IPS-18a (cell line): ENCODE data around the gene NNMT.

Experiments used
- H3K27ac ChIP-seq: one replicate; pipeline ENCODE4 v1.5.1; 2013; ENCODE audit warnings: low read length
- H3K27me3 ChIP-seq: one replicate; pipeline ENCODE4 v1.6.1; 2013; ENCODE audit warnings: mild to moderate bottlenecking, low read length; ENCODE audit not compliant: control insufficient read depth, insufficient read depth
- H3K36me3 ChIP-seq: one replicate; pipeline ENCODE4 v1.6.1; 2013; ENCODE audit warnings: low read depth, low read length; ENCODE audit not compliant: control insufficient read depth
- H3K4me1 ChIP-seq: one replicate; pipeline ENCODE4 v1.6.1; 2013; ENCODE audit warnings: low read depth, low read length; ENCODE audit not compliant: control insufficient read depth
- H3K4me3 ChIP-seq: one replicate; pipeline ENCODE4 v1.5.1; 2013; ENCODE audit warnings: low read length
- H3K9ac ChIP-seq: one replicate; pipeline ENCODE4 v1.6.1; 2013; ENCODE audit warnings: mild to moderate bottlenecking, low read length, moderate library complexity
- H3K9me3 ChIP-seq: one replicate; pipeline ENCODE4 v1.6.1; 2013; ENCODE audit warnings: low read depth, low read length; ENCODE audit not compliant: control insufficient read depth

NNMT gene

DNA sequence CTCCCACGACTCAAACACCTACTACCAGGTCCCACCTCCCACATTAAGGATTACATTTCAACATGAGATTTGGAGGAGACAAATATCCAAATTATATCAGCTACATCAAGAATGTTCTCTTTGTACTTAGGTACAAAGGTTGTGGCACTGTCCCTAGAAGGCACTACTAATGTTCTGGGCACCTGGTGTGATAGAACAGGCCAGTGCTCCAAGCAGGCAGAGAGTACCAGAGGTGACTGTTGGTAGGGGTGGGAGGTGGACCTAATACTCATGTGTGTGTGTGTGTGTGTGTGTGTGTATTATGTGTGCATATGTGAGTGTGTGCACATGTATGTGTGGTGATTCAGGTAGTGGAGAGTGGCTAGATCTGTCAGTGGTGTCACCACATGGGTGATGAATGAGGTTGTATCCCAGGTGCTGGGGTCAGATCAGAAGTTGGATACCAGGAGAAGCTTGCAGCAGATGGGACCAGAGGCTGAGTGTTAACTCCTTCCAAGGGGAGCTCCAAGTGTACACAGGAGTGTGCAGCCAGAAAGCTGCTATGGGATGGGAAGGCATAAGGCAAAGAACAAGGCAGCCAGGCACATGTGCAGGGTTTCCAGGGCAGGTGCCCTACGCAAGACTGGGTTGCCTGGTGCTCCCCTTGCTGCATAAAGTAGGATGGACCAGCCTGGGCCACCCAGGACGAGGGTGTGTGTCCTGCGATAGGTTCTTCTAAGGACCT lies 17.7 kb upstream of the NNMT start:
- H3K9me3 ChIP-seq, result no peaks in the 10 kb centered on the region
- no peak overlapping the region for H3K9ac ChIP-seq
- no peak overlapping the region for H3K4me3 ChIP-seq
- H3K27me3 ChIP-seq, result no peaks in the 10 kb centered on the region
- no peaks in the 10 kb centered on the region for H3K36me3 ChIP-seq
- no peak overlapping the region for H3K27ac ChIP-seq
- H3K4me1 ChIP-seq, result peaks cover 5% of the 10 kb centered on the region

DNA sequence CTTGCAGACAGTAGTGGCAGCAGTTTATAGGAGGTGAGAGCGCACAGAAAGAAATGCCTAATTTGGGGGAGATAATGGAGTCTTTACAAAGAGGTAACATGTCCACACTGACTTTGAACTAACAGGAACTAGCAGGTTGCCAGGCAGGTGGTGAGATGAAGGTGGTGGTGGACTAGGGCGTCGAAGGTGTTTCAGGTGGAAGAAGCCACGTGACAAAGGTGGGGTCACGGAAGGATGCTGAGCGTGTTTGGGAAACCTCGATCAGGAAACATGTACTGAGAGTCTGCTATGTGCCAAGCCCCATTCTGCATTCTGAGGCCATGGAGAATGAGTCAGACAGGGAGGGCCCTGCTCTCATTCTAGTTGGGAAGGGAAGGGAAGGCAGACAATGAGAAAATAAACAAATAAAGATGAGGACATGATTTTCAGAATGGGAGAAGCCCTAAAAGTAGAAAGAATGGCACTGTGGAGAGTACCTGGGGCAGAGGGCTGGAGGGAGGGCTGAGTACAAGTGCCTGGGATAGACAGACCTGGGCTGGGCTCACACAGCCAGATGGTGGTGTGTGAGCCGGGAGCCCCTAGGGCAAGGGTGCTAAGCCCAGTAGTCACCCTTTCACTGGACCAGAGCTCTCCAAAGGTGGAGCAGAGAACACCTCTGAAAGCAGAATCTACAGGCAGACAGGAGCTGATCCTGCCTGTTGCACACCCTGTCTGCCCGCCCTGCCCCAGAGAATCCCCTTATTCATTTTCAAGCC lies 16.2 kb upstream of the NNMT start:
- H3K4me3 ChIP-seq, result no peak overlapping the region
- no peak overlapping the region for H3K27ac ChIP-seq
- no peaks in the 10 kb centered on the region for H3K27me3 ChIP-seq
- H3K9ac ChIP-seq, result no peak overlapping the region
- peaks cover 5% of the 10 kb centered on the region for H3K4me1 ChIP-seq
- H3K9me3 ChIP-seq, result no peaks in the 10 kb centered on the region
- no peaks in the 10 kb centered on the region for H3K36me3 ChIP-seq

DNA sequence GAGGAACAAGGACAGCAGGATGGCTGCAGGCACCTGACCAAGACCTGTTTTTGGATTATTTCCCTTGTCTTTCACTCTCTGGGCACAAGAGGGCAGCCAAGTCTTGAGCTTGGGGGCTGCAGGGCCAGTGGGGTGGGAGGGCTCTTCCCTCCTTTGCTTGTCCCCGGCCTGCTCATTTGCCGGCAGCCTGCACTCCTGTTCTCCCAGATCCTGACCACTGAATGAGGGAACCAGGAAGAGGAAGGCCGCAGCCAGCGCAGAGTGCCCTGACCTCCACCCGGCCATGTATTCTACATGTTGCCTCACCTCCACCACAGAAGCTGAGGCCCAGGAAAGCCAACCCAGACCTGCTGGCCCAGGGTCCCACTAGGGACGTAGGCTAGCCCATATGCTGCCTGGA lies 15.5 kb upstream of the NNMT start:
- Histone ChIP-seq H3K4me1 (peaks cover 9% of the 10 kb centered on the region), H3K9ac (no peak overlapping the region), H3K9me3 (no peaks in the 10 kb centered on the region), H3K4me3 (no peak overlapping the region), H3K27me3 (no peaks in the 10 kb centered on the region), H3K36me3 (no peaks in the 10 kb centered on the region), H3K27ac (no peak overlapping the region)

DNA sequence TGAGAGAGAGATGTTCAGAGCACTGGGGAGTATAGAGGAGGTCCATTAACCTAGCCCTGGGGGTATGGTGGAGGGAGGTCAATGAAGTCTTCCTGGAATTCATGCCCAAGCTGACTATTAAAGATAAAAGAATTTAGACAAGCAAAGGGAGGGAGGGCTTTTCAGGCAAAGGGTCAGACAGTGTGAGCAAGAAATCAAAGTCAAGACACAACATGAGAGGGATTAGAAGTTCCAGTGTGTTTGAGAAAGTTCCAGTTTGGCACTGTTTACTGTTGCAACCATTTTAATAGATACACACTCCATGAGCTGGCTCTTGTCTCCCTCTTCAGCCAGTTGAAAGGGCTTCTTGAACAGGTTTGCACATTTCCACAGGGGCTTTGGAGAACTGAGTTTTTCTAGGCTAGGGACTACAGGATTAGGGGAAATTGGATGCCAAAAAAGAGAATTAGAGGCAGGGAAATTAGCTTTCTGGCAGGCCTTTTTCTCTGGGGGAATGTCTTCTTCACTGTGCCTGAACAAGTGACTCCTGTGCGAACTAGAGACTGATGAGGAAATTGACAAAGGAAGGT lies 14.7 kb upstream of the NNMT start:
- peaks cover 11% of the 10 kb centered on the region for H3K4me1 ChIP-seq
- no peaks in the 10 kb centered on the region for H3K27me3 ChIP-seq
- no peak overlapping the region for H3K4me3 ChIP-seq
- no peaks in the 10 kb centered on the region for H3K9me3 ChIP-seq
- no peak overlapping the region for H3K9ac ChIP-seq
- H3K36me3 ChIP-seq, result no peaks in the 10 kb centered on the region
- no peak overlapping the region for H3K27ac ChIP-seq

DNA sequence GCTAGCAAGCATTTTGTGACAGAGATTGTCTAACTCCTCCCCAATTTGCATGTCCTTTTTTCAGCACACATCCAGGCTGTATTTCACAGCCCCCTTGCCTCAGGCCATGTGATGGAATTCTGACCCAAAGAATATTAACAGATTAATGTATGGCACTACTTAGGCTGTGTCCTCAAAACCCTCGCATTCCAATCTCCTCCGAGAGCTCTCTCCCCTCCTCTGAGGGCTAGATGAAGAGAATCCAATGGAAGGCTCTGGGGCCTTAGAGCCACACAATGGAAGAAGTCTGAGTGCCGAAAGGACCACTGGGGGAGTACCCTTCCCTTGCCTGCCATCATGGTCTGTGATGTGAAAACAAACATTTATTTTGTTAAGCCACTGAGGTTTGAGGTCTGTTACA lies 13.7 kb upstream of the NNMT start:
- Histone ChIP-seq H3K4me3 (no peak overlapping the region), H3K27me3 (no peaks in the 10 kb centered on the region), H3K4me1 (peaks cover 11% of the 10 kb centered on the region), H3K9me3 (no peaks in the 10 kb centered on the region), H3K36me3 (no peaks in the 10 kb centered on the region), H3K9ac (no peak overlapping the region), H3K27ac (no peak overlapping the region)

DNA sequence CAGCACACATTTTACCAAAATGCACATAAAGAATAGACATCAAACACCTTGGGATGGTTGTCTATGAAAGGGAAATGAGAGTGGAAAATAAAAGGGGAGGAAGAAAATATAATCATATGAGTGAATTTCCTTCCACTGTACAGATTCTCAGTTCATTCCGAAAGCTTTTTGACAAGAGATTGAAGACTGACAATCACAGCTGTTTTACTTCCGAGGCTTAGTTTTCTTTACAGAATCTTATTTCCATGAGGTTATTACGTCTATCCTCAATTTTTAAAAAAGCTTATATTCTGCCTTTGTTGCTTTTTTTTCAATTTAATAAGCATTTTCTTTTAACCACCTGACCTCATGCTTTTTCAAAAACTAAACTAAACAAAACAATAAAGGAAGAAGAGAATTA lies 12.8 kb upstream of the NNMT start:
- Histone ChIP-seq H3K4me1 (peaks cover 11% of the 10 kb centered on the region), H3K27me3 (no peaks in the 10 kb centered on the region), H3K36me3 (no peaks in the 10 kb centered on the region), H3K9me3 (no peaks in the 10 kb centered on the region), H3K27ac (no peak overlapping the region), H3K4me3 (no peak overlapping the region), H3K9ac (no peak overlapping the region)

DNA sequence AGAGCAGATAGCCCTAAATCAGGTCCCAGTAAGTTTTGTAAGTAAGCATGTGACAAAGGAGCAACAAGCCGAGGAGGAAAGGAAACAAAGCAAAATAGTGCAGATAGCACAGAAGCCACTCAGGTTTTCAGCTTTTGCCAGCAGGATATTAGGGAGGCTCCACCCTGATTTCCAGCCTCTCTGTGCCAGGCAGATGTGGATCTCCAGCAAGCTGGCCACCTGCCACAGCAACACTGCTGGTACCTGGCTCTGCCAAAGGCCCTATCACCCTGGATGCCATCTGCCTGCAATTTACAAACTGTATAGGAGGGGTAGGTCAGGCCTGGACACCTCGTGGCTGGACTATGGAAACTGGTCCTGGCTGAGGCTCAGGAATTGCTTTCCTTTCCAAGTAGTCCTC lies 12.2 kb upstream of the NNMT start:
- no peak overlapping the region for H3K4me3 ChIP-seq
- H3K27ac ChIP-seq, result no peak overlapping the region
- H3K4me1 ChIP-seq, result peaks cover 11% of the 10 kb centered on the region
- no peaks in the 10 kb centered on the region for H3K9me3 ChIP-seq
- no peaks in the 10 kb centered on the region for H3K27me3 ChIP-seq
- H3K36me3 ChIP-seq, result no peaks in the 10 kb centered on the region
- H3K9ac ChIP-seq, result no peak overlapping the region

DNA sequence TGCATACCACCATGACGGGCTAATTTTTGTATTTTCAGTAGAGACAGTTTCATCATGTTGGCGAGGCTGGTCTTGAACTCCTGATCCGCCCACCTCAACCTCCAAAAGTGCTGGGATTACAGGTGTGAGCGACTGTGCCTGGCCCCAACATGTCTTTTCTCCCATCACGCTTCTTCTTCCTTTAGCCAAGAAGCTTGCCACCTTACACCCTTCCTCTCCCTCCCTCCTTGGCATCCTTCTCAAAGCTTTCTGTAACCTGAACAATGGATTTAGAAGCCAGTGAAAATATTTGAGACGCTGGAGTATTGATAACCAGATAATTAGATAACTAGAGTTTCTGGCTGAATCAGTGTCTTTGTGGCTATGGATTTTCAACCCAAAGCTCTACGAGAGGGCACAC lies 11.3 kb upstream of the NNMT start:
- H3K4me3 ChIP-seq, result no peak overlapping the region
- no peaks in the 10 kb centered on the region for H3K27me3 ChIP-seq
- H3K9me3 ChIP-seq, result no peaks in the 10 kb centered on the region
- H3K36me3 ChIP-seq, result no peaks in the 10 kb centered on the region
- H3K27ac ChIP-seq, result no peak overlapping the region
- no peak overlapping the region for H3K9ac ChIP-seq
- H3K4me1 ChIP-seq, result peaks cover 11% of the 10 kb centered on the region

DNA sequence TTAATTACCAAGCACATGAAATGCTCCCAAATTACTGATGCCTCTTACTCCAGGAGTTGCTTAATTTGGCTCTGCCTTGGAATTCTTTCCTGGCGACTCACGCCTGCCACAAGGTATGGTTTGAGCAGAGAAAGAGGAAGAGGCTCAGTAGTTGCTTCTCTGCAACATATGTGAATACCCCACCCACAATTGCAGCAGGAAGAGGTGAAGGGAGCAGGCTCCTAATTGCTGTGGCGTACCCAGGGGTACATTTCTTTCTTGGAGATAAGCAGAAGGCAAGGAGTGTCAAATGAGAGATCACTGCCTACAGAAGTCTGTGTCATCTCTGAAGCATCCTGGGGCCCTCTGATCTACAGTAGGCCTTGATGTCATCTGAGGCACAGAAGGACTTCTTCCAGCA lies 10.6 kb upstream of the NNMT start:
- Histone ChIP-seq H3K27ac (no peak overlapping the region), H3K9me3 (no peaks in the 10 kb centered on the region), H3K36me3 (no peaks in the 10 kb centered on the region), H3K4me1 (peaks cover 11% of the 10 kb centered on the region), H3K4me3 (no peak overlapping the region), H3K27me3 (no peaks in the 10 kb centered on the region), H3K9ac (no peak overlapping the region)

DNA sequence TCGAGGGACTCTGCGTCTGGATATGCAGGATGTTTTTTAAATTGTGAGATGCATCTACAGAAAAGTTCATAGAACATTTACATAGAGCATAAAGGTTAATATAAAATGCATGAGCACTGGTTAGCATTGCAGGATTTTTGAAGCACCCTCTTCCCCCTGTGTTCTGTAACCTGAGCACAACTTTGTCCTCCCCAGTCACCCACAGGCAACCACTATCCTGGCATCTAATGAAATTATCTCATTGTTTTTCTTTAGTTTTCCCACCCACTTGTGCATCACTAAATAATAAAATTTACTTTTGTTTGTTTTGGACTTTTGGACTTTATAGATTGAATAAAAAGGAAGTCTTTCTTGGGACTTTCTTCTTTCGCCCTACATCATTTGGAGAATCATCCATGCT lies 10.0 kb upstream of the NNMT start:
- peaks cover 6% of the 10 kb centered on the region for H3K4me1 ChIP-seq
- H3K27me3 ChIP-seq, result no peaks in the 10 kb centered on the region
- H3K9ac ChIP-seq, result no peak overlapping the region
- no peaks in the 10 kb centered on the region for H3K9me3 ChIP-seq
- H3K27ac ChIP-seq, result no peak overlapping the region
- H3K4me3 ChIP-seq, result no peak overlapping the region
- H3K36me3 ChIP-seq, result no peaks in the 10 kb centered on the region

DNA sequence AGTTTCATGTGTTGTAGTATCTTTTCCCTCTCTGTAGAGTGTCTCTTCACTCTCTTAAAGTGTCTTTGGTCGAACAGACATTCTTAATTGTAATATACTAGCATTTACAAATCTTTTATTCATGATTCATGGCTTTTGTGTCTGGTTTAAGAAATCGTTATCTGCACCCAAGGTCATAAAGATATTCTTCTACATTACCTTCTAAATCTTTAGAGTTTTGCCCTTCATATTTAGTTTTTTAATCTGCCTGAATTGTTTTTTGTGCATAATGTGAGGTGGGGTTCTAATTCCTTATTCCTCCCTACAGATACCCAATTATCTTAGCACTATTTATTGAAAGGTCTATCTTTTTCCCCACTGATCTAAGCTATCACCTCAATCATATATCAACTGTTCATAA lies 9.0 kb upstream of the NNMT start:
- H3K27me3 ChIP-seq, result no peaks in the 10 kb centered on the region
- no peak overlapping the region for H3K9ac ChIP-seq
- no peaks in the 10 kb centered on the region for H3K9me3 ChIP-seq
- H3K4me3 ChIP-seq, result no peak overlapping the region
- H3K27ac ChIP-seq, result no peak overlapping the region
- H3K4me1 ChIP-seq, result peaks cover 6% of the 10 kb centered on the region
- H3K36me3 ChIP-seq, result no peaks in the 10 kb centered on the region

DNA sequence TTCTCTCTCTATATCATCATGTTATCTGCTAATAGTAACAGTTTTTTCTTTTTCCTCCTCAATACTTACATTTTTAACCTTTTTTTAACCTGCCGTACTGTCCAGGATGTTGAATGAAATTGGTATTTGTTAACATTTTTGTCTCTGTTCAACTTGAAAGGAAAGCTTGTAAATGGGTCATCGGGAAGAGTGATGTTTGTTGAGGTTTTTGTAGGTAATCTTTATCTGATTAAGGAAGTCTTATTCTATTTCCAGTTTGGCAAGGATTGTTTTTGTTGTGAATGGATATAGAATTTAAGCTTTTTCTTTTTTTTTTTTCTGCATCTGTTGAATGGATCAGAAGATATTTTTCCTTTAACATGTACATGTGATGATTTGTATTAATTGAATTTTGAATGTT lies 8.1 kb upstream of the NNMT start:
- H3K27ac ChIP-seq, result no peak overlapping the region
- peaks cover 6% of the 10 kb centered on the region for H3K4me1 ChIP-seq
- H3K27me3 ChIP-seq, result no peaks in the 10 kb centered on the region
- H3K9ac ChIP-seq, result no peak overlapping the region
- no peak overlapping the region for H3K4me3 ChIP-seq
- H3K9me3 ChIP-seq, result no peaks in the 10 kb centered on the region
- no peaks in the 10 kb centered on the region for H3K36me3 ChIP-seq
